GM12878 (cell line): ENCODE results near the gene ANKRD13B. TPM values are rescaled to one million over a fixed set of nuclear protein-coding genes. Genes with fewer than 3 reads are reported as not detected.

Experiments
- ATAC-seq: fragments of 200-7000 bp; cut with Tn5 transposase; 3 replicates; pipeline ENCODE4 v1.9.1; 2020; ENCODE audit warnings: mild to moderate bottlenecking, moderate library complexity
- BruUV-seq: library from RNA; stranded (reverse); fragments of 400-500 nt; replicated peaks from 2 replicates; lab custom pipeline; 2021; lab: Mats Ljungman, UMichigan
- CTCF ChIA-PET: fragments of 300-600 bp; sonication (Branson Sonifier 250); formaldehyde crosslinking; extraction: SDS; loops from one replicate; lab custom pipeline; 2021; ENCODE audit warnings: inconsistent platforms; lab: Yijun Ruan, JAX
- POLR2A ChIA-PET: fragments of 350-600 bp; formaldehyde crosslinking; extraction: SDS; loops from one replicate; lab custom pipeline; 2021; ENCODE audit warnings: inconsistent platforms; lab: Charles Lee
- RAD21 ChIA-PET: fragments of 300-600 bp; sonication (Branson Sonifier 250); formaldehyde crosslinking; loops from one replicate; lab custom pipeline; 2023; ENCODE audit warnings: antibody characterized with exemption; ENCODE audit not compliant: unreplicated experiment; lab: Charles Lee
- SMC1A ChIA-PET: fragments of 300-600 bp; sonication (Branson Sonifier 250); formaldehyde crosslinking; loops from one replicate; lab custom pipeline; 2023; ENCODE audit not compliant: unreplicated experiment, uncharacterized antibody; lab: Charles Lee
- DNase-seq: peaks from one replicate; pipeline ENCODE4 v3.0.0-alpha.2; 2011; ENCODE audit warnings: low read depth, low spot score
- FAIRE-seq: peaks from 3 replicates; lab custom pipeline; 2011; peaks lifted over from hg19 to GRCh38; lab: Jason Lieb, UNC
- H2AFZ ChIP-seq: 2 replicates; pipeline ENCODE4 v1.6.0; 2011; ENCODE audit warnings: low read depth, low read length, control low read depth; ENCODE audit not compliant: control insufficient read depth
- H3K27ac ChIP-seq: 2 replicates; pipeline ENCODE4 v1.5.1; 2011; ENCODE audit warnings: control low read depth; ENCODE audit not compliant: control insufficient read depth, insufficient read depth
- H3K27me3 ChIP-seq, 2 experiments: replicated peaks in 1 of 2; 2 replicates each; pipeline versions ENCODE4 v1.6.0 to v1.6.1; 2011; ENCODE audit warnings: low read length in 1 of 2; ENCODE audit not compliant: control insufficient read depth in 2 of 2, insufficient read depth in 2 of 2
- H3K36me3 ChIP-seq, 2 experiments: 2 replicates each; pipeline ENCODE4 v1.5.1; 2011; ENCODE audit warnings: low read length in 1 of 2; ENCODE audit not compliant: control insufficient read depth in 2 of 2, insufficient read depth in 2 of 2
- H3K4me1 ChIP-seq: 2 replicates; pipeline ENCODE4 v1.6.1; 2011; ENCODE audit warnings: mild to moderate bottlenecking, low read length, moderate library complexity, mixed read lengths; ENCODE audit not compliant: control insufficient read depth, insufficient read depth
- H3K4me2 ChIP-seq: 2 replicates; pipeline ENCODE4 v1.6.0; 2011; ENCODE audit warnings: control low read depth; ENCODE audit not compliant: control insufficient read depth, insufficient read depth
- H3K4me3 ChIP-seq: fragments of 200-600 bp; sonication (generic); 2 replicates; pipeline ENCODE4 v1.5.1; 2016
- H3K79me2 ChIP-seq: 2 replicates; pipeline ENCODE4 v1.6.0; 2011; ENCODE audit warnings: low read length; ENCODE audit not compliant: control insufficient read depth, insufficient read depth
- H3K9ac ChIP-seq: 2 replicates; pipeline ENCODE4 v1.8.0; 2011; ENCODE audit warnings: low read length, control low read depth, mixed read lengths; ENCODE audit not compliant: control insufficient read depth, insufficient read depth
- H3K9me3 ChIP-seq: replicated peaks from 3 replicates; pipeline ENCODE4 v1.5.1; 2011; ENCODE audit warnings: mild to moderate bottlenecking, low read length; ENCODE audit not compliant: control insufficient read depth, insufficient read depth
- H4K20me1 ChIP-seq: 2 replicates; pipeline ENCODE4 v1.6.0; 2011; ENCODE audit not compliant: control insufficient read depth, insufficient read depth
- MYB ChIP-seq: fragments of 150-350 bp; IDR thresholded peaks from 2 replicates; pipeline ENCODE4 v1.6.1; 2014; ENCODE audit warnings: mild to moderate bottlenecking, low read depth, low read length, borderline replicate concordance
- NR2F1 ChIP-seq: fragments of 450-650 bp; conservative IDR thresholded peaks from 2 replicates; pipeline ENCODE4 v1.6.1; 2017; ENCODE audit warnings: mild to moderate bottlenecking
- POLR2AphosphoS2 ChIP-seq: IDR thresholded peaks from 2 replicates; pipeline ENCODE4 v1.6.1; 2011; ENCODE audit warnings: low read depth, mild to moderate bottlenecking, low read length, improper control_type of control experiment, moderate library complexity
- RAD21 ChIP-seq: IDR thresholded peaks from 2 replicates; pipeline ENCODE4 v1.6.1; 2011; ENCODE audit warnings: mild to moderate bottlenecking, low read depth, low read length, moderate library complexity; ENCODE audit not compliant: insufficient read depth
- SMARCA5 ChIP-seq: fragments of 450-650 bp; IDR thresholded peaks from 2 replicates; pipeline ENCODE4 v1.6.1; 2017; ENCODE audit warnings: mild to moderate bottlenecking
- SRF ChIP-seq, 2 experiments: IDR thresholded peaks; 2 replicates each; pipeline ENCODE4 v1.6.1; 2011; ENCODE audit warnings: low read depth in 2 of 2, low read length in 2 of 2, mild to moderate bottlenecking in 1 of 2, moderate library complexity in 1 of 2
- ZNF274 ChIP-seq: IDR thresholded peaks from one replicate; pipeline ENCODE4 v1.8.0; 2011; ENCODE audit not compliant: insufficient read length, insufficient read depth
- WGBS: methylation state at CpG from one replicate; pipeline ENCODE4 v1.1.6; 2016; ENCODE audit warnings: low lambda C conversion rate; ENCODE audit not compliant: insufficient replicate concordance, insufficient coverage; ENCODE audit errors: missing lambda C conversion rate; 5-methylcytosine and 5-hydroxymethylcytosine counted together
- in situ Hi-C: fragments of 300-500 bp; cut with MboI; formaldehyde crosslinking; loops from 9 replicates; pipeline ENCODE4 v1.14.3; 2018; ENCODE audit warnings: mixed read lengths
- intact Hi-C: fragments of 100-400 bp; cut with micrococcal nuclease; formaldehyde crosslinking; loops from one replicate; pipeline ENCODE4 v1.14.2; 2022; ENCODE audit not compliant: unreplicated experiment
- polyA plus RNA-seq, 11 experiments: library from polyadenylated mRNA; depleted of rRNA in 4 of 11; unstranded in 6 of 11; stranded (reverse) in 5 of 11; fragments of >200 nt; fragmentation: Nextera tagmentation in 4 of 11; fragmentation: Illumina TruSeq in 1 of 11; extraction: Ambion mirVana in 4 of 11; extraction: Trizol in 1 of 11; gene quantifications; 1 replicate in 1 of 11; 2 replicates in 10 of 11; pipeline versions ENCODE4 v1.2.1 to v1.2.3, GENCODE V29; 2011 to 2016; ENCODE audit warnings: inconsistent platforms in 2 of 11, missing spikeins in 2 of 11, low read depth in 1 of 11
- total RNA-seq, 4 experiments: library from RNA; depleted of rRNA in 3 of 4; stranded (reverse); fragments of >200 nt in 3 of 4; fragmentation: Illumina TruSeq in 1 of 4; extraction: Trizol in 1 of 4; gene quantifications; 2 replicates each; pipeline versions ENCODE4 v1.2.1 to v1.2.3, GENCODE V29; 2013 to 2021
- TF ChIP-seq, protein P1 (sequence below): fragments of 450-650 bp; IDR thresholded peaks from 2 replicates; pipeline ENCODE4 v1.6.1; 2017; ENCODE audit warnings: mild to moderate bottlenecking, moderate library complexity
- TF ChIP-seq, protein P2 (sequence below), 3 experiments: IDR thresholded peaks in 2 of 3; conservative IDR thresholded peaks in 1 of 3; 2 replicates each; pipeline ENCODE4 v1.5.1; 2011; ENCODE audit warnings: low read depth in 3 of 3, low read length in 3 of 3, mild to moderate bottlenecking in 3 of 3, control low read depth in 2 of 3, moderate library complexity in 2 of 3, inconsistent platforms in 1 of 3, mixed read lengths in 1 of 3; ENCODE audit not compliant: control insufficient read depth in 2 of 3, insufficient read depth in 1 of 3; ENCODE audit errors: extremely low read depth in 1 of 3
- TF ChIP-seq, protein P3 (sequence below): fragments of 150-350 bp; IDR thresholded peaks from 2 replicates; pipeline ENCODE4 v1.6.1; 2014; ENCODE audit warnings: mild to moderate bottlenecking, low read depth, low read length
- TF ChIP-seq, protein P4 (sequence below): fragments of 150-350 bp; IDR thresholded peaks from 2 replicates; pipeline ENCODE4 v1.6.1; 2016; ENCODE audit warnings: low read depth, low read length

Gene ANKRD13B
- total and polyA plus RNA-seq, 10 of the 15 experiments (the other 5 are each of a cell fraction or from before 2014, with no cell fraction given), result 0.18 to 15.0 (median 2.8) TPM

DNA sequence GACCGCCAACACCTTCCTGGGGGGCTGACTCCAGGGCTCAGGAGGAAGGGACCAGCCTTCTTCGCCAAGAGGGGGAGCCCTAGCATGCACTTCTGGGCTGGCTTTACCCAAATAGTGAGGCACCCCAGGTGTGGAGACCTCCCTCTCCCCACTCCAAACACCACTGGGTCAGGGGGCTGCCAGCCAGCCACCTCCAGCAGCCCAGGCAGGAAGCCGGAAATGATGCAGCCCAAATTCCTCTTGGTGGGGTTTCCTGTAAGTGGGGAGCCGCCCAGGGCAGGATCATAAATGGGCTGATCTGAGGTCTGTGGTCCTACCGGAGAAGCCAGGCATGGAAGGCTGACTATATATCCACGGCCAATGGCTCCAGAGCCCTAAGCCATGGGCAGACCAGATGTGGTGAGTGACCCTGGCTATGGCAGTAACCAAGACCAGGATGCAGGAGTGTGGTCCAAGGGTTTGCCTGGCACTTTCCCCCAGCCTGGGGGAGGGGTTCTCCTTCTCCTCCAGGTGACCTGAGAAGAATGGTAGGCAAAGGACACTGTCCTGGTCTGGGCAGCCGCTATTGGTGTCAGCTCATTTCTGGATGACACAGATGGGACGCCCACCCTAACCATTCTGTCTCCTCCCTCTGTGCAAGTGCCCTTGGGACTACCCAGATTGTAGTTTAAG lies 7.7 kb upstream of the ANKRD13B start:
- Histone ChIP-seq H3K4me3 (no peak overlapping the region), H2AFZ (no peak overlapping the region), H3K79me2 (peaks cover 33% of the 10 kb centered on the region), H3K9ac (no peak overlapping the region), H3K4me1 (peaks cover 28% of the 10 kb centered on the region), H3K4me2 (no peak overlapping the region), H3K27ac (peak overlapping the region; percentile 10; the same call in 1 of the 2 replicates), H3K9me3 (no peaks in the 10 kb centered on the region), H3K36me3 (peaks cover 3 to 4% of the 10 kb centered on the region in 2 experiments; a peak in 3 of 4 replicates), H3K27me3 (no peaks in the 10 kb centered on the region), H4K20me1 (no peaks in the 10 kb centered on the region)
- RAD21 ChIA-PET, result no interaction called here
- in situ Hi-C loops, result no loop called here
- ATAC-seq, result no peak
- no peak for FAIRE-seq
- CTCF ChIA-PET, result interaction anchor here (0.9 to 6.7 kb wide), 3 partner anchors 12 to 31 kb away, joined by 3 to 82 read pairs (median 3); no protein-coding TSS in a partner anchor
- no peak for DNase-seq
- intact Hi-C loops, result no loop called here
- SMC1A ChIA-PET, result interaction anchor here (0.7 kb wide), 1 partner anchor 36 kb away, joined by 3 read pairs; no protein-coding TSS in a partner anchor
- POLR2A ChIA-PET, result no interaction called here
- WGBS, result 38% methylated on average over 8 of the region's 8 CpGs
- no TSS peak for BruUV-seq
- TF ChIP-seq, protein P1, sequence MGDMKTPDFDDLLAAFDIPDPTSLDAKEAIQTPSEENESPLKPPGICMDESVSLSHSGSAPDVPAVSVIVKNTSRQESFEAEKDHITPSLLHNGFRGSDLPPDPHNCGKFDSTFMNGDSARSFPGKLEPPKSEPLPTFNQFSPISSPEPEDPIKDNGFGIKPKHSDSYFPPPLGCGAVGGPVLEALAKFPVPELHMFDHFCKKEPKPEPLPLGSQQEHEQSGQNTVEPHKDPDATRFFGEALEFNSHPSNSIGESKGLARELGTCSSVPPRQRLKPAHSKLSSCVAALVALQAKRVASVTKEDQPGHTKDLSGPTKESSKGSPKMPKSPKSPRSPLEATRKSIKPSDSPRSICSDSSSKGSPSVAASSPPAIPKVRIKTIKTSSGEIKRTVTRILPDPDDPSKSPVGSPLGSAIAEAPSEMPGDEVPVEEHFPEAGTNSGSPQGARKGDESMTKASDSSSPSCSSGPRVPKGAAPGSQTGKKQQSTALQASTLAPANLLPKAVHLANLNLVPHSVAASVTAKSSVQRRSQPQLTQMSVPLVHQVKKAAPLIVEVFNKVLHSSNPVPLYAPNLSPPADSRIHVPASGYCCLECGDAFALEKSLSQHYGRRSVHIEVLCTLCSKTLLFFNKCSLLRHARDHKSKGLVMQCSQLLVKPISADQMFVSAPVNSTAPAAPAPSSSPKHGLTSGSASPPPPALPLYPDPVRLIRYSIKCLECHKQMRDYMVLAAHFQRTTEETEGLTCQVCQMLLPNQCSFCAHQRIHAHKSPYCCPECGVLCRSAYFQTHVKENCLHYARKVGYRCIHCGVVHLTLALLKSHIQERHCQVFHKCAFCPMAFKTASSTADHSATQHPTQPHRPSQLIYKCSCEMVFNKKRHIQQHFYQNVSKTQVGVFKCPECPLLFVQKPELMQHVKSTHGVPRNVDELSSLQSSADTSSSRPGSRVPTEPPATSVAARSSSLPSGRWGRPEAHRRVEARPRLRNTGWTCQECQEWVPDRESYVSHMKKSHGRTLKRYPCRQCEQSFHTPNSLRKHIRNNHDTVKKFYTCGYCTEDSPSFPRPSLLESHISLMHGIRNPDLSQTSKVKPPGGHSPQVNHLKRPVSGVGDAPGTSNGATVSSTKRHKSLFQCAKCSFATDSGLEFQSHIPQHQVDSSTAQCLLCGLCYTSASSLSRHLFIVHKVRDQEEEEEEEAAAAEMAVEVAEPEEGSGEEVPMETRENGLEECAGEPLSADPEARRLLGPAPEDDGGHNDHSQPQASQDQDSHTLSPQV, result no peak
- TF ChIP-seq SRF (IDR thresholded peaks at IDR 0.05; ENCODE audit: low read depth in 2 of 2, low read length in 2 of 2) (no peak), SMARCA5 (no peak), ZNF274 (no peak), MYB (no peak), RAD21 (0 out of 2 replicates have a peak, but pooled peaks have one; percentile 10), POLR2AphosphoS2 (no peak), NR2F1 (no peak)
- TF ChIP-seq, protein P2, sequence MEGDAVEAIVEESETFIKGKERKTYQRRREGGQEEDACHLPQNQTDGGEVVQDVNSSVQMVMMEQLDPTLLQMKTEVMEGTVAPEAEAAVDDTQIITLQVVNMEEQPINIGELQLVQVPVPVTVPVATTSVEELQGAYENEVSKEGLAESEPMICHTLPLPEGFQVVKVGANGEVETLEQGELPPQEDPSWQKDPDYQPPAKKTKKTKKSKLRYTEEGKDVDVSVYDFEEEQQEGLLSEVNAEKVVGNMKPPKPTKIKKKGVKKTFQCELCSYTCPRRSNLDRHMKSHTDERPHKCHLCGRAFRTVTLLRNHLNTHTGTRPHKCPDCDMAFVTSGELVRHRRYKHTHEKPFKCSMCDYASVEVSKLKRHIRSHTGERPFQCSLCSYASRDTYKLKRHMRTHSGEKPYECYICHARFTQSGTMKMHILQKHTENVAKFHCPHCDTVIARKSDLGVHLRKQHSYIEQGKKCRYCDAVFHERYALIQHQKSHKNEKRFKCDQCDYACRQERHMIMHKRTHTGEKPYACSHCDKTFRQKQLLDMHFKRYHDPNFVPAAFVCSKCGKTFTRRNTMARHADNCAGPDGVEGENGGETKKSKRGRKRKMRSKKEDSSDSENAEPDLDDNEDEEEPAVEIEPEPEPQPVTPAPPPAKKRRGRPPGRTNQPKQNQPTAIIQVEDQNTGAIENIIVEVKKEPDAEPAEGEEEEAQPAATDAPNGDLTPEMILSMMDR (IDR thresholded peaks at IDR 0.05 in 2 of 3, conservative IDR thresholded peaks at IDR 0.05 in 1 of 3; ENCODE audit: control insufficient read depth in 2 of 3, extremely low read depth in 1 of 3, insufficient read depth in 1 of 3, low read depth in 3 of 3, low read length in 3 of 3), result peak; percentile 47 to 56 (median 53); a peak in 4 of 6 replicates
- TF ChIP-seq, protein P3, sequence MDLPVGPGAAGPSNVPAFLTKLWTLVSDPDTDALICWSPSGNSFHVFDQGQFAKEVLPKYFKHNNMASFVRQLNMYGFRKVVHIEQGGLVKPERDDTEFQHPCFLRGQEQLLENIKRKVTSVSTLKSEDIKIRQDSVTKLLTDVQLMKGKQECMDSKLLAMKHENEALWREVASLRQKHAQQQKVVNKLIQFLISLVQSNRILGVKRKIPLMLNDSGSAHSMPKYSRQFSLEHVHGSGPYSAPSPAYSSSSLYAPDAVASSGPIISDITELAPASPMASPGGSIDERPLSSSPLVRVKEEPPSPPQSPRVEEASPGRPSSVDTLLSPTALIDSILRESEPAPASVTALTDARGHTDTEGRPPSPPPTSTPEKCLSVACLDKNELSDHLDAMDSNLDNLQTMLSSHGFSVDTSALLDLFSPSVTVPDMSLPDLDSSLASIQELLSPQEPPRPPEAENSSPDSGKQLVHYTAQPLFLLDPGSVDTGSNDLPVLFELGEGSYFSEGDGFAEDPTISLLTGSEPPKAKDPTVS, result no peak
- TF ChIP-seq, protein P4, sequence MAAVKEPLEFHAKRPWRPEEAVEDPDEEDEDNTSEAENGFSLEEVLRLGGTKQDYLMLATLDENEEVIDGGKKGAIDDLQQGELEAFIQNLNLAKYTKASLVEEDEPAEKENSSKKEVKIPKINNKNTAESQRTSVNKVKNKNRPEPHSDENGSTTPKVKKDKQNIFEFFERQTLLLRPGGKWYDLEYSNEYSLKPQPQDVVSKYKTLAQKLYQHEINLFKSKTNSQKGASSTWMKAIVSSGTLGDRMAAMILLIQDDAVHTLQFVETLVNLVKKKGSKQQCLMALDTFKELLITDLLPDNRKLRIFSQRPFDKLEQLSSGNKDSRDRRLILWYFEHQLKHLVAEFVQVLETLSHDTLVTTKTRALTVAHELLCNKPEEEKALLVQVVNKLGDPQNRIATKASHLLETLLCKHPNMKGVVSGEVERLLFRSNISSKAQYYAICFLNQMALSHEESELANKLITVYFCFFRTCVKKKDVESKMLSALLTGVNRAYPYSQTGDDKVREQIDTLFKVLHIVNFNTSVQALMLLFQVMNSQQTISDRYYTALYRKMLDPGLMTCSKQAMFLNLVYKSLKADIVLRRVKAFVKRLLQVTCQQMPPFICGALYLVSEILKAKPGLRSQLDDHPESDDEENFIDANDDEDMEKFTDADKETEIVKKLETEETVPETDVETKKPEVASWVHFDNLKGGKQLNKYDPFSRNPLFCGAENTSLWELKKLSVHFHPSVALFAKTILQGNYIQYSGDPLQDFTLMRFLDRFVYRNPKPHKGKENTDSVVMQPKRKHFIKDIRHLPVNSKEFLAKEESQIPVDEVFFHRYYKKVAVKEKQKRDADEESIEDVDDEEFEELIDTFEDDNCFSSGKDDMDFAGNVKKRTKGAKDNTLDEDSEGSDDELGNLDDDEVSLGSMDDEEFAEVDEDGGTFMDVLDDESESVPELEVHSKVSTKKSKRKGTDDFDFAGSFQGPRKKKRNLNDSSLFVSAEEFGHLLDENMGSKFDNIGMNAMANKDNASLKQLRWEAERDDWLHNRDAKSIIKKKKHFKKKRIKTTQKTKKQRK, result no peak
